IPS-20b (cell line): ENCODE data around the gene SLC7A14.

Experiments used
- H3K27ac ChIP-seq: one replicate; pipeline ENCODE4 v1.5.1; 2013; ENCODE audit warnings: low read length
- H3K27me3 ChIP-seq: 2 replicates; pipeline ENCODE4 v1.6.1; 2013; ENCODE audit warnings: mild to moderate bottlenecking, low read length, inconsistent platforms; ENCODE audit not compliant: insufficient read depth
- H3K36me3 ChIP-seq: 2 replicates; pipeline ENCODE4 v1.6.1; 2013; ENCODE audit warnings: low read depth, mild to moderate bottlenecking, inconsistent platforms, low read length, moderate library complexity; ENCODE audit not compliant: insufficient read depth
- H3K4me1 ChIP-seq: 2 replicates; pipeline ENCODE4 v1.6.1; 2013; ENCODE audit warnings: mild to moderate bottlenecking, control low read depth, inconsistent platforms, low read length, moderate library complexity; ENCODE audit not compliant: insufficient read depth
- H3K4me3 ChIP-seq: 2 replicates; pipeline ENCODE4 v1.5.1; 2013; ENCODE audit warnings: mild to moderate bottlenecking, low read length, inconsistent platforms
- H3K9ac ChIP-seq: 2 replicates; pipeline ENCODE4 v1.6.1; 2013; ENCODE audit warnings: low read depth, mild to moderate bottlenecking, inconsistent platforms, low read length, moderate library complexity
- H3K9me3 ChIP-seq: 2 replicates; pipeline ENCODE4 v1.6.1; 2013; ENCODE audit warnings: mild to moderate bottlenecking, low read depth, low read length, inconsistent platforms; ENCODE audit not compliant: insufficient read depth

Gene SLC7A14

DNA sequence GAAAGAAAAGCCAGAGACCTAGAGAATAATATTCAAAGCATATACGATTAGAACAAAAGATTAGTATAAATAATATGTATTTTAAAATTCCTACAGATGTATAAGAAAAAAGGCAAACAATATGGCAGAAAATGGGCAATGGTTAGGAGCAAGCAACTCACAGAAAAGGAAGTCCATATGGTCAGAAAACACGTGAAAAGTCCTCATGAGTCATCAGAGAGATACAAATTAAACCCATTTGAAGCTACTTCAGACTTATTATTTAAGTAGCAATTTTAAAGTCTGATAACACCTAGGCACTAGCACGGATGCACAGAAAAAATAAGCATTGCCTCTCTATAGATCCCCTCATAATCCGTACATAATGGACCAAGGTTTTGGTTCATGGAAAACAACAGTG lies 25.6 kb downstream of the SLC7A14 start:
- Histone ChIP-seq H3K9ac (no peak overlapping the region), H3K27ac (no peak overlapping the region), H3K9me3 (no peaks in the 10 kb centered on the region), H3K27me3 (no peaks in the 10 kb centered on the region), H3K36me3 (no peaks in the 10 kb centered on the region), H3K4me1 (no peaks in the 10 kb centered on the region), H3K4me3 (no peak overlapping the region)

GRCh38 chr3:170558427-170558826 lies 27.4 kb downstream of the SLC7A14 start:
- H3K27ac ChIP-seq = no peak overlapping the region
- H3K27me3 ChIP-seq = no peaks in the 10 kb centered on the region
- H3K4me3 ChIP-seq = no peak overlapping the region
- H3K36me3 ChIP-seq = no peaks in the 10 kb centered on the region
- H3K4me1 ChIP-seq = no peaks in the 10 kb centered on the region
- no peak overlapping the region for H3K9ac ChIP-seq
- H3K9me3 ChIP-seq = no peaks in the 10 kb centered on the region

DNA sequence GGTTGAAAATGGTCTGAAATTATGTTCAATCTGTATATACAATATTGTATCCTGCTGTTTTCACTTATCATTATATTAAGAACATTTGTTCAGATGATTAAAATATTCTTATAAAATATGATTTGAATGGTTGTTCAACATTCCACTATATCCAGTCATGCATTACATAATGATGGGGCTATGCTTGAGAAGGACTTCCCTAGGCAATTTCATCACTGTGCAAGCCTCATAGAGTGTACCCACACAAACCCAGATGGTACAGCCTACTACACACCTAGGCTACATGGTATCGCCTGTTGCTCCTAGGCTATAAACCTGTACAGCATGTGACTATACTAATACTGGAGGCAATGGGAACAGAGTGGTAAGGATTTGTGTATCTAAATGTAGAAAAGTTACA lies 30.5 kb downstream of the SLC7A14 start:
- Histone ChIP-seq H3K9me3 (no peaks in the 10 kb centered on the region), H3K27me3 (no peaks in the 10 kb centered on the region), H3K9ac (no peak overlapping the region), H3K36me3 (no peaks in the 10 kb centered on the region), H3K4me1 (no peaks in the 10 kb centered on the region), H3K27ac (no peak overlapping the region), H3K4me3 (no peak overlapping the region)

DNA sequence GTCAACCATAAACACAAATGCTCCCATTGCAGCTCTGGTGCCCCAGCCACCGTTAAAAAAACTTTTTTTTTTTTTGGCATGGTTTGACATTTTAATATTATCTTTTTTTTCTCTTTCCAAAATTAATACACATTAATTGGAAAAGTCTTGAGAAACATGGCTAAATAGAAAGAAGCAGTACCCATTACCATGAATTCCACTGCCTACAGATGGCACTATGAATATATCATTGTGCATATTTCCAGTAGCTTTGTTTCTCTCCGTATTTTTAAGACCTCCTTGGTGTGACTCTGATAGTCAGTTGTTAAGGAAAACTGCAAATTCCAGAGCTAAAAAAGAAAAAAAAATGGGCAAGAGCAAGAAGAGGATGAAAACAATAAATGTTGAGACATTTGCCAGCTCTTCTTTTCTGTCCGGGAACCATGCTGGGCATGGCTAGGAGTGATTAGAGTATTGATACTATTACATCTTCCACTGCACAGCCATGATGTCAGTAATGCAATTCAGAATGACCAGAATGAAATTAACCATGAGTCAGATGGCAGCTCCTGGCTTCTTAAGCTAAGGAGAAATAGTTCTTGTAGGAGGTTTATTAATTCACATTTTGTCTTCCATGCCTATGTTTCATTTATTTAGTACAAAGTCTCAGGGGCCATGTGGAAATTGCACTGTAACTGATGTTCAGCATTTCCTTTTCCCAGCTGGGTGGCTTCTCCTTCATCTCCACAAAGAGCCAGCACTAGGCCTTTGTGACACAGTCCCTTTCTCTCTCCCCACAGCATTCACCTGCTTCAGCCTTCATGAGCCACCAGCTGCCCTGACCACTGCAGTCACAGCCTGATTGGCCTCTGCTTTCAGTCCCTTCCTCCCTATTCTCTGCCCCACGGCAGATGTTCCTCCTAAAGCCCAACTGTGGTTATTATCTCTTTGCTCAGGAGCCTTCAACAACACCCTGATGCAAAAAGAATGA lies 31.8 kb downstream of the SLC7A14 start:
- no peak overlapping the region for H3K9ac ChIP-seq
- no peak overlapping the region for H3K27ac ChIP-seq
- no peaks in the 10 kb centered on the region for H3K36me3 ChIP-seq
- H3K4me1 ChIP-seq = no peaks in the 10 kb centered on the region
- H3K9me3 ChIP-seq = no peaks in the 10 kb centered on the region
- no peak overlapping the region for H3K4me3 ChIP-seq
- no peaks in the 10 kb centered on the region for H3K27me3 ChIP-seq

DNA sequence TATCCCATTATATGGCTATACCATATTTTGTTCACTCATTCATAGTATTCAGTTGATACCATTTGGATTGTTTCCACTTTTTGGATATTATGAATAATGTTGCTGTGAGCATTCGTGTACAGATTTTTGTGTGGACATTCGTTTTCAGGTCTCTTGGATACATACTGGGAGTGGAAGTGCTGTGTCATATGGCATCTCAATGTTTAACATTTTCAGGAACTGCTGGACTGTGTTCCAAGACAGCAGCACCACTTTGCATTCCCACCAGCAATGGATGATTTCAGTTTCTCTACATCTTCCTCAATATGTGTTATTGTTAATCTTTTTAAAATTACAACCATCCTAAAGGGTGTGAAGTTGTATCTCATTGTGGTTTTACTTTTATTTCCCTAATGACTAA lies 34.6 kb downstream of the SLC7A14 start:
- Histone ChIP-seq H3K4me1 (no peaks in the 10 kb centered on the region), H3K9ac (no peak overlapping the region), H3K27ac (no peak overlapping the region), H3K4me3 (no peak overlapping the region), H3K9me3 (no peaks in the 10 kb centered on the region), H3K36me3 (no peaks in the 10 kb centered on the region), H3K27me3 (no peaks in the 10 kb centered on the region)

GRCh38 chr3:170542704-170543103 lies 43.2 kb downstream of the SLC7A14 start:
- H3K27me3 ChIP-seq = no peaks in the 10 kb centered on the region
- H3K4me3 ChIP-seq = no peak overlapping the region
- H3K9ac ChIP-seq = no peak overlapping the region
- no peak overlapping the region for H3K27ac ChIP-seq
- no peaks in the 10 kb centered on the region for H3K4me1 ChIP-seq
- no peaks in the 10 kb centered on the region for H3K36me3 ChIP-seq
- no peaks in the 10 kb centered on the region for H3K9me3 ChIP-seq

DNA sequence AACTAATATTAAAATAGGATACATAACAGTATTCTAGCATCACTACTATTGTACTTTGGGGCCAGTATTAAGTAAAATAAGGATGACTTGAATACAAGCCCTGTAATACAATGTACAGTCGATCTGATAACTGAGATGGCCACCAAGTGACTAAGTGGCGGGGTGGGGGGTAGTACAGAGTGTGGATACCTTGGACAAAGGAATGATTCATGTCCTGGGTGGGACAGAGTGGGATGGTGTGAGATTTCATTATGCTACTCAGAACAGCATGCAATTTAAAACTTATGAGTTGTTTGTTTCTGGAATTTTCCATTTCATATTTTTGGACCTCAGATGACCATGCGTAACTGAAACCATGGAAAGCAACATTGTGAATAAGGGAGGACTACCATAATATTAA lies 46.0 kb downstream of the SLC7A14 start:
- Histone ChIP-seq H3K36me3 (no peaks in the 10 kb centered on the region), H3K4me3 (no peak overlapping the region), H3K9me3 (no peaks in the 10 kb centered on the region), H3K27me3 (no peaks in the 10 kb centered on the region), H3K27ac (no peak overlapping the region), H3K4me1 (no peaks in the 10 kb centered on the region), H3K9ac (no peak overlapping the region)

GRCh38 chr3:170536712-170537111 lies 49.2 kb downstream of the SLC7A14 start:
- no peak overlapping the region for H3K9ac ChIP-seq
- no peaks in the 10 kb centered on the region for H3K4me1 ChIP-seq
- no peak overlapping the region for H3K27ac ChIP-seq
- no peaks in the 10 kb centered on the region for H3K36me3 ChIP-seq
- H3K4me3 ChIP-seq = no peak overlapping the region
- no peaks in the 10 kb centered on the region for H3K27me3 ChIP-seq
- H3K9me3 ChIP-seq = no peaks in the 10 kb centered on the region

- Histone ChIP-seq H3K9me3 (no peaks in the 10 kb centered on the region), H3K27me3 (no peaks in the 10 kb centered on the region), H3K9ac (no peak overlapping the region), H3K4me1 (no peaks in the 10 kb centered on the region), H3K27ac (no peak overlapping the region), H3K36me3 (no peaks in the 10 kb centered on the region), H3K4me3 (no peak overlapping the region)
Measured at GRCh38 chr3:170534227-170534626, 51.6 kb downstream of the SLC7A14 start.

- Histone ChIP-seq H3K36me3 (no peaks in the 10 kb centered on the region), H3K4me3 (no peak overlapping the region), H3K9me3 (no peaks in the 10 kb centered on the region), H3K27ac (no peak overlapping the region), H3K4me1 (no peaks in the 10 kb centered on the region), H3K27me3 (no peaks in the 10 kb centered on the region), H3K9ac (no peak overlapping the region)
Measured at GRCh38 chr3:170532573-170532972, 53.3 kb downstream of the SLC7A14 start.

- H3K9ac ChIP-seq = no peak overlapping the region
- no peaks in the 10 kb centered on the region for H3K9me3 ChIP-seq
- no peak overlapping the region for H3K4me3 ChIP-seq
- H3K4me1 ChIP-seq = no peaks in the 10 kb centered on the region
- no peaks in the 10 kb centered on the region for H3K27me3 ChIP-seq
- no peak overlapping the region for H3K27ac ChIP-seq
- H3K36me3 ChIP-seq = no peaks in the 10 kb centered on the region
Measured at GRCh38 chr3:170531657-170532335, 54.1 kb downstream of the SLC7A14 start.

GRCh38 chr3:170531054-170531453 lies 54.8 kb downstream of the SLC7A14 start:
- H3K27ac ChIP-seq = no peak overlapping the region
- H3K4me3 ChIP-seq = no peak overlapping the region
- H3K27me3 ChIP-seq = no peaks in the 10 kb centered on the region
- H3K9ac ChIP-seq = no peak overlapping the region
- no peaks in the 10 kb centered on the region for H3K4me1 ChIP-seq
- H3K36me3 ChIP-seq = no peaks in the 10 kb centered on the region
- H3K9me3 ChIP-seq = no peaks in the 10 kb centered on the region
